K562 (cell line): ENCODE measurements around the gene ECD. TPM values are rescaled to one million over a fixed set of nuclear protein-coding genes. Genes with fewer than 3 reads are reported as not detected.

Source experiments
- HLTF ChIP-seq: fragments of 450-650 bp; IDR thresholded peaks from 2 replicates; pipeline ENCODE4 v1.6.1; 2016
- JUNB ChIP-seq: fragments of 450-650 bp; formaldehyde crosslinking; conservative IDR thresholded peaks from 2 replicates; pipeline ENCODE4 v1.4.0; 2020; ENCODE audit warnings: mild to moderate bottlenecking
- KLF10 ChIP-seq: fragments of 250-450 bp; sonication (Bioruptor Pico); IDR thresholded peaks from 2 replicates; pipeline ENCODE4 v1.6.1; 2021; ENCODE audit warnings: matching md5 sums
- MAZ ChIP-seq, 2 experiments: fragments of 450-650 bp in 1 of 2; sonication (generic) in 1 of 2; formaldehyde crosslinking; IDR thresholded peaks in 1 of 2; conservative IDR thresholded peaks in 1 of 2; 2 replicates each; pipeline versions ENCODE4 v1.4.0 to v1.5.0; 2020; ENCODE audit warnings: mild to moderate bottlenecking in 1 of 2, missing genetic modification reagents in 1 of 2
- RBBP5 ChIP-seq: fragments of 200-600 bp; sonication (generic); IDR thresholded peaks from 2 replicates; pipeline ENCODE4 v1.6.1; 2012; ENCODE audit warnings: borderline replicate concordance, mild to moderate bottlenecking, low read length, control low read depth, inconsistent platforms; ENCODE audit not compliant: insufficient read depth, poor library complexity, severe bottlenecking
- STAT5B ChIP-seq: fragments of 250-450 bp; sonication (Bioruptor Pico); IDR thresholded peaks from 2 replicates; pipeline ENCODE4 v1.8.0; 2021; ENCODE audit warnings: mild to moderate bottlenecking, inconsistent platforms
- ZBED1 ChIP-seq: IDR thresholded peaks from 2 replicates; pipeline ENCODE4 v1.6.1; 2014
- polyA plus RNA-seq, 8 experiments: library from polyadenylated mRNA; depleted of rRNA in 4 of 8; stranded (reverse) in 5 of 8; unstranded in 3 of 8; fragments of >200 nt; fragmentation: Nextera tagmentation in 2 of 8; fragmentation: Illumina TruSeq in 1 of 8; extraction: Ambion mirVana in 2 of 8; extraction: Trizol in 1 of 8; gene quantifications; 2 replicates each; pipeline versions ENCODE4 v1.2.1 to v1.2.3, GENCODE V29; 2011 to 2014; ENCODE audit warnings: inconsistent platforms in 1 of 8, missing spikeins in 1 of 8
- total RNA-seq, 7 experiments: library from RNA; depleted of rRNA in 6 of 7; stranded (reverse); fragments of >200 nt in 6 of 7; fragmentation: Illumina TruSeq in 2 of 7; extraction: Trizol in 2 of 7; gene quantifications; 2 replicates each; pipeline versions ENCODE4 v1.2.1 to v1.2.3, GENCODE V29; 2011 to 2021; ENCODE audit warnings: low replicate concordance in 1 of 7
- TF ChIP-seq, protein P1 (sequence below): fragments of 200-600 bp; sonication (generic); IDR thresholded peaks from one replicate; pipeline ENCODE4 v1.6.1; 2012; ENCODE audit warnings: mild to moderate bottlenecking, low read depth, low read length, inconsistent platforms
- TF ChIP-seq, protein P2 (sequence below): fragments of 450-650 bp; IDR thresholded peaks from 2 replicates; pipeline ENCODE4 v1.6.1; 2016; ENCODE audit warnings: low read depth, mild to moderate bottlenecking, moderate library complexity
- TF ChIP-seq, protein P3 (sequence below), 2 experiments: fragments of 450-650 bp in 1 of 2; sonication (generic) in 1 of 2; formaldehyde crosslinking; conservative IDR thresholded peaks; 2 replicates each; pipeline versions ENCODE4 v1.4.0 to v1.8.1; 2020 to 2022; ENCODE audit warnings: mild to moderate bottlenecking in 1 of 2, missing genetic modification reagents in 1 of 2
- TF ChIP-seq, protein P4 (sequence below): fragments of 200-800 bp; sonication (Bioruptor generic); IDR thresholded peaks from 2 replicates; pipeline ENCODE4 v1.6.1; 2017; ENCODE audit warnings: missing genetic modification characterization, missing compliant biosample characterization

Gene ECD
- total and polyA plus RNA-seq, 9 of the 15 experiments (the other 6 are each of a cell fraction or from before 2014, with no cell fraction given), result 33.5 to 79.9 (median 53.2) TPM

DNA sequence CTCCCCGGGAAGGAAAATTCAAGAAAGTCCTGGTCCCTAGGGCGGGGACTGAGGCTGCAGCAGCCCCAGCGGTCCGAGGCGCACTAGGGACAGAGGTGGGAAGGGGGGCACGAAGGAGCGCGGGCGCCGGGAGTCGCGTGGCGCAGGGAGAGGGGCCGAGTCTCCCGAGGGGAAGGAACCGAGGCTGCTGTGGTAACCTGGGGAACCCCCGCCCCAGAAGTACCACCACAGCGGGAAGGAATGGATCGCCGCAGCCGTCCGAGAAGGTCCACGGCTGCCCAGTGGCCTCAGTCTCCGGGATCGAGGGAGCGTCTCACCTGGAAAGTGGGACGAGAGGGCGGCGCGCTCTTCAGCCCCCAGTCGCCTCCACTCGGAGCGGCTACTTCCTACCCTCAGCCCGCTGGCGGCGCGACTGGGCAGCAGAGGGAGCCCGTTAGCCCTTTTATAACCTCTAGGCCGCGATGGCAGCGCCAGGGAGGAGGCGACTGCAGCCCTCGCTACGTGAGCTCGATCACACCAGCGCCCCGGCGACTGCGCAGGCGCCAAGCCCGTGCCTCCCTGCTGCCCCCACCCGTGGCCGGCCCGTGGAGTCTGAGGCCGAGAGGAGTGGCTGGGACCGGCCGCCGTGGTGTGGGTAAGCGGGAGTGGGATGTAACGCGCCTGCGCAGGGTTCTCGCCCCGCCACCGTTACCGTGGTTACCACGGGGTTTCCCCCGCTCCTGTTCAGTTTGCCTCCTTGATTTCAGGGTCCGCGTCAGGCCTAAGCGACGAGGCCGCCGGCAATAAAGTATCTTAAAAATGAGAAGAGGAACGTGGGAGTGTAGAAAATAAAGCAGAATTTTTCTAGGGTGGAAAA is 71.1 kb downstream of the ECD start, which contains the start of gene P4HA1 (continued):
- TF ChIP-seq, protein P1, sequence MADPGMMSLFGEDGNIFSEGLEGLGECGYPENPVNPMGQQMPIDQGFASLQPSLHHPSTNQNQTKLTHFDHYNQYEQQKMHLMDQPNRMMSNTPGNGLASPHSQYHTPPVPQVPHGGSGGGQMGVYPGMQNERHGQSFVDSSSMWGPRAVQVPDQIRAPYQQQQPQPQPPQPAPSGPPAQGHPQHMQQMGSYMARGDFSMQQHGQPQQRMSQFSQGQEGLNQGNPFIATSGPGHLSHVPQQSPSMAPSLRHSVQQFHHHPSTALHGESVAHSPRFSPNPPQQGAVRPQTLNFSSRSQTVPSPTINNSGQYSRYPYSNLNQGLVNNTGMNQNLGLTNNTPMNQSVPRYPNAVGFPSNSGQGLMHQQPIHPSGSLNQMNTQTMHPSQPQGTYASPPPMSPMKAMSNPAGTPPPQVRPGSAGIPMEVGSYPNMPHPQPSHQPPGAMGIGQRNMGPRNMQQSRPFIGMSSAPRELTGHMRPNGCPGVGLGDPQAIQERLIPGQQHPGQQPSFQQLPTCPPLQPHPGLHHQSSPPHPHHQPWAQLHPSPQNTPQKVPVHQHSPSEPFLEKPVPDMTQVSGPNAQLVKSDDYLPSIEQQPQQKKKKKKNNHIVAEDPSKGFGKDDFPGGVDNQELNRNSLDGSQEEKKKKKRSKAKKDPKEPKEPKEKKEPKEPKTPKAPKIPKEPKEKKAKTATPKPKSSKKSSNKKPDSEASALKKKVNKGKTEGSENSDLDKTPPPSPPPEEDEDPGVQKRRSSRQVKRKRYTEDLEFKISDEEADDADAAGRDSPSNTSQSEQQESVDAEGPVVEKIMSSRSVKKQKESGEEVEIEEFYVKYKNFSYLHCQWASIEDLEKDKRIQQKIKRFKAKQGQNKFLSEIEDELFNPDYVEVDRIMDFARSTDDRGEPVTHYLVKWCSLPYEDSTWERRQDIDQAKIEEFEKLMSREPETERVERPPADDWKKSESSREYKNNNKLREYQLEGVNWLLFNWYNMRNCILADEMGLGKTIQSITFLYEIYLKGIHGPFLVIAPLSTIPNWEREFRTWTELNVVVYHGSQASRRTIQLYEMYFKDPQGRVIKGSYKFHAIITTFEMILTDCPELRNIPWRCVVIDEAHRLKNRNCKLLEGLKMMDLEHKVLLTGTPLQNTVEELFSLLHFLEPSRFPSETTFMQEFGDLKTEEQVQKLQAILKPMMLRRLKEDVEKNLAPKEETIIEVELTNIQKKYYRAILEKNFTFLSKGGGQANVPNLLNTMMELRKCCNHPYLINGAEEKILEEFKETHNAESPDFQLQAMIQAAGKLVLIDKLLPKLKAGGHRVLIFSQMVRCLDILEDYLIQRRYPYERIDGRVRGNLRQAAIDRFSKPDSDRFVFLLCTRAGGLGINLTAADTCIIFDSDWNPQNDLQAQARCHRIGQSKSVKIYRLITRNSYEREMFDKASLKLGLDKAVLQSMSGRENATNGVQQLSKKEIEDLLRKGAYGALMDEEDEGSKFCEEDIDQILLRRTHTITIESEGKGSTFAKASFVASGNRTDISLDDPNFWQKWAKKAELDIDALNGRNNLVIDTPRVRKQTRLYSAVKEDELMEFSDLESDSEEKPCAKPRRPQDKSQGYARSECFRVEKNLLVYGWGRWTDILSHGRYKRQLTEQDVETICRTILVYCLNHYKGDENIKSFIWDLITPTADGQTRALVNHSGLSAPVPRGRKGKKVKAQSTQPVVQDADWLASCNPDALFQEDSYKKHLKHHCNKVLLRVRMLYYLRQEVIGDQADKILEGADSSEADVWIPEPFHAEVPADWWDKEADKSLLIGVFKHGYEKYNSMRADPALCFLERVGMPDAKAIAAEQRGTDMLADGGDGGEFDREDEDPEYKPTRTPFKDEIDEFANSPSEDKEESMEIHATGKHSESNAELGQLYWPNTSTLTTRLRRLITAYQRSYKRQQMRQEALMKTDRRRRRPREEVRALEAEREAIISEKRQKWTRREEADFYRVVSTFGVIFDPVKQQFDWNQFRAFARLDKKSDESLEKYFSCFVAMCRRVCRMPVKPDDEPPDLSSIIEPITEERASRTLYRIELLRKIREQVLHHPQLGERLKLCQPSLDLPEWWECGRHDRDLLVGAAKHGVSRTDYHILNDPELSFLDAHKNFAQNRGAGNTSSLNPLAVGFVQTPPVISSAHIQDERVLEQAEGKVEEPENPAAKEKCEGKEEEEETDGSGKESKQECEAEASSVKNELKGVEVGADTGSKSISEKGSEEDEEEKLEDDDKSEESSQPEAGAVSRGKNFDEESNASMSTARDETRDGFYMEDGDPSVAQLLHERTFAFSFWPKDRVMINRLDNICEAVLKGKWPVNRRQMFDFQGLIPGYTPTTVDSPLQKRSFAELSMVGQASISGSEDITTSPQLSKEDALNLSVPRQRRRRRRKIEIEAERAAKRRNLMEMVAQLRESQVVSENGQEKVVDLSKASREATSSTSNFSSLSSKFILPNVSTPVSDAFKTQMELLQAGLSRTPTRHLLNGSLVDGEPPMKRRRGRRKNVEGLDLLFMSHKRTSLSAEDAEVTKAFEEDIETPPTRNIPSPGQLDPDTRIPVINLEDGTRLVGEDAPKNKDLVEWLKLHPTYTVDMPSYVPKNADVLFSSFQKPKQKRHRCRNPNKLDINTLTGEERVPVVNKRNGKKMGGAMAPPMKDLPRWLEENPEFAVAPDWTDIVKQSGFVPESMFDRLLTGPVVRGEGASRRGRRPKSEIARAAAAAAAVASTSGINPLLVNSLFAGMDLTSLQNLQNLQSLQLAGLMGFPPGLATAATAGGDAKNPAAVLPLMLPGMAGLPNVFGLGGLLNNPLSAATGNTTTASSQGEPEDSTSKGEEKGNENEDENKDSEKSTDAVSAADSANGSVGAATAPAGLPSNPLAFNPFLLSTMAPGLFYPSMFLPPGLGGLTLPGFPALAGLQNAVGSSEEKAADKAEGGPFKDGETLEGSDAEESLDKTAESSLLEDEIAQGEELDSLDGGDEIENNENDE, result no peak
- TF ChIP-seq MAZ (CRISPR knock-in tag; conservative IDR thresholded peaks at IDR 0.05 in 1 of 2, IDR thresholded peaks at IDR 0.05 in 1 of 2), result peak; percentile 98
- TF ChIP-seq ZBED1, result peak; percentile 73
- TF ChIP-seq JUNB (CRISPR knock-in tag), result no peak
- TF ChIP-seq, protein P2, sequence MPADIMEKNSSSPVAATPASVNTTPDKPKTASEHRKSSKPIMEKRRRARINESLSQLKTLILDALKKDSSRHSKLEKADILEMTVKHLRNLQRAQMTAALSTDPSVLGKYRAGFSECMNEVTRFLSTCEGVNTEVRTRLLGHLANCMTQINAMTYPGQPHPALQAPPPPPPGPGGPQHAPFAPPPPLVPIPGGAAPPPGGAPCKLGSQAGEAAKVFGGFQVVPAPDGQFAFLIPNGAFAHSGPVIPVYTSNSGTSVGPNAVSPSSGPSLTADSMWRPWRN, result no peak
- TF ChIP-seq, protein P3, sequence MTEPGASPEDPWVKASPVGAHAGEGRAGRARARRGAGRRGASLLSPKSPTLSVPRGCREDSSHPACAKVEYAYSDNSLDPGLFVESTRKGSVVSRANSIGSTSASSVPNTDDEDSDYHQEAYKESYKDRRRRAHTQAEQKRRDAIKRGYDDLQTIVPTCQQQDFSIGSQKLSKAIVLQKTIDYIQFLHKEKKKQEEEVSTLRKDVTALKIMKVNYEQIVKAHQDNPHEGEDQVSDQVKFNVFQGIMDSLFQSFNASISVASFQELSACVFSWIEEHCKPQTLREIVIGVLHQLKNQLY (CRISPR knock-in tag; conservative IDR thresholded peaks at IDR 0.05), result peak; percentile 97
- no peak for TF ChIP-seq STAT5B (CRISPR knock-in tag)
- TF ChIP-seq, protein P4, sequence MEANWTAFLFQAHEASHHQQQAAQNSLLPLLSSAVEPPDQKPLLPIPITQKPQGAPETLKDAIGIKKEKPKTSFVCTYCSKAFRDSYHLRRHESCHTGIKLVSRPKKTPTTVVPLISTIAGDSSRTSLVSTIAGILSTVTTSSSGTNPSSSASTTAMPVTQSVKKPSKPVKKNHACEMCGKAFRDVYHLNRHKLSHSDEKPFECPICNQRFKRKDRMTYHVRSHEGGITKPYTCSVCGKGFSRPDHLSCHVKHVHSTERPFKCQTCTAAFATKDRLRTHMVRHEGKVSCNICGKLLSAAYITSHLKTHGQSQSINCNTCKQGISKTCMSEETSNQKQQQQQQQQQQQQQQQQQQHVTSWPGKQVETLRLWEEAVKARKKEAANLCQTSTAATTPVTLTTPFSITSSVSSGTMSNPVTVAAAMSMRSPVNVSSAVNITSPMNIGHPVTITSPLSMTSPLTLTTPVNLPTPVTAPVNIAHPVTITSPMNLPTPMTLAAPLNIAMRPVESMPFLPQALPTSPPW (CRISPR knock-in tag), result peak; percentile 81
- TF ChIP-seq RBBP5, result peak; percentile 73
- TF ChIP-seq HLTF, result no peak; the same call in 1 of the 2 replicates
- TF ChIP-seq KLF10, result no peak
